HepG2 (cell line): ENCODE measurements around the gene DNPH1. TPM values are rescaled to one million over a fixed set of nuclear protein-coding genes. Genes with fewer than 3 reads are reported as not detected.

ENCODE experiments used
- polyA plus RNA-seq, 8 experiments: library from polyadenylated mRNA; depleted of rRNA in 3 of 8; stranded (reverse) in 7 of 8; unstranded in 1 of 8; fragments of >200 nt; fragmentation: Illumina TruSeq in 4 of 8; extraction: Trizol in 4 of 8; gene quantifications; 2 replicates each; pipeline versions ENCODE4 v1.2.1 to v1.2.3, GENCODE V29; 2011 to 2016; ENCODE audit warnings: low read depth in 4 of 8, missing spikeins in 1 of 8, mixed read lengths in 1 of 8; ENCODE audit not compliant: insufficient read depth in 1 of 8
- total RNA-seq, 5 experiments: library from RNA; depleted of rRNA; stranded (reverse); fragments of >200 nt; fragmentation: Illumina TruSeq; extraction: Trizol; gene quantifications; 2 replicates each; pipeline ENCODE4 v1.2.3, GENCODE V29; 2016; ENCODE audit warnings: low read depth in 1 of 5

DNPH1 gene
- total and polyA plus RNA-seq, 2 of the 13 experiments (the other 11 are each of a cell fraction or from before 2014, with no cell fraction given), result 56.5 to 75.1 TPM

Other genes starting within 250 kb of the DNPH1 start
- gene PPP2R5D, start 244.9 kb downstream of the DNPH1 start, total RNA-seq (2016; rRNA removed; fragmentation: Illumina TruSeq; extraction: Trizol), result 55.6 and 60.4 TPM in 2 replicates
- 39.4 and 53.7 TPM in 2 replicates for gene PPP2R5D, start 244.9 kb downstream of the DNPH1 start, polyA plus RNA-seq (2011; rRNA removed)
- 86.2 and 110 TPM in 2 replicates for gene MEA1, start 215.5 kb downstream of the DNPH1 start, total RNA-seq (2016; rRNA removed; fragmentation: Illumina TruSeq; extraction: Trizol)
- gene MEA1, start 215.5 kb downstream of the DNPH1 start, polyA plus RNA-seq (2011; rRNA removed), result 75.6 and 76.6 TPM in 2 replicates
- 91.5 and 92.5 TPM in 2 replicates for gene KLHDC3, start 215.2 kb downstream of the DNPH1 start, total RNA-seq (2016; rRNA removed; fragmentation: Illumina TruSeq; extraction: Trizol)
- 78.3 and 98.4 TPM in 2 replicates for gene KLHDC3, start 215.2 kb downstream of the DNPH1 start, polyA plus RNA-seq (2011; rRNA removed)
- gene RRP36, start 207.9 kb downstream of the DNPH1 start, total RNA-seq (2016; rRNA removed; fragmentation: Illumina TruSeq; extraction: Trizol), result 144 and 184 TPM in 2 replicates
- gene RRP36, start 207.9 kb downstream of the DNPH1 start, polyA plus RNA-seq (2011; rRNA removed), result 29.5 and 31.1 TPM in 2 replicates
- gene CUL7, start 175.6 kb downstream of the DNPH1 start, total RNA-seq (2016; rRNA removed; fragmentation: Illumina TruSeq; extraction: Trizol), result 30.7 and 32.0 TPM in 2 replicates
- 60.7 and 79.4 TPM in 2 replicates for gene CUL7, start 175.6 kb downstream of the DNPH1 start, polyA plus RNA-seq (2011; rRNA removed)
- 56.1 and 56.8 TPM in 2 replicates for gene MRPL2, start 170.0 kb downstream of the DNPH1 start, total RNA-seq (2016; rRNA removed; fragmentation: Illumina TruSeq; extraction: Trizol)
- gene MRPL2, start 170.0 kb downstream of the DNPH1 start, polyA plus RNA-seq (2011; rRNA removed), result 65.6 and 69.9 TPM in 2 replicates
- 45.4 and 45.8 TPM in 2 replicates for gene KLC4, start 169.8 kb downstream of the DNPH1 start, total RNA-seq (2016; rRNA removed; fragmentation: Illumina TruSeq; extraction: Trizol)
- gene KLC4, start 169.8 kb downstream of the DNPH1 start, polyA plus RNA-seq (2011; rRNA removed), result 70.4 and 89.4 TPM in 2 replicates
- 48.5 and 99.8 TPM in 2 replicates for gene PTK7, start 153.2 kb downstream of the DNPH1 start, total RNA-seq (2016; rRNA removed; fragmentation: Illumina TruSeq; extraction: Trizol)
- 98.5 and 116 TPM in 2 replicates for gene PTK7, start 153.2 kb downstream of the DNPH1 start, polyA plus RNA-seq (2011; rRNA removed)
- gene SRF, start 58.2 kb downstream of the DNPH1 start, total RNA-seq (2016; rRNA removed; fragmentation: Illumina TruSeq; extraction: Trizol), result 21.0 and 25.5 TPM in 2 replicates
- 44.1 and 45.7 TPM in 2 replicates for gene SRF, start 58.2 kb downstream of the DNPH1 start, polyA plus RNA-seq (2011; rRNA removed)
- 10.5 and 11.4 TPM in 2 replicates for gene CUL9, start 47.3 kb downstream of the DNPH1 start, total RNA-seq (2016; rRNA removed; fragmentation: Illumina TruSeq; extraction: Trizol)
- 13.7 and 15.3 TPM in 2 replicates for gene CUL9, start 47.3 kb downstream of the DNPH1 start, polyA plus RNA-seq (2011; rRNA removed)
- gene TTBK1, start 14.0 kb upstream of the DNPH1 start, total RNA-seq (2016; rRNA removed; fragmentation: Illumina TruSeq; extraction: Trizol), result 0.10 and 0.33 TPM in 2 replicates
- gene TTBK1, start 14.0 kb upstream of the DNPH1 start, polyA plus RNA-seq (2011; rRNA removed), result 0.24 and 0.50 TPM in 2 replicates
- 8.6 and 22.6 TPM in 2 replicates for gene SLC22A7, start 68.8 kb upstream of the DNPH1 start, total RNA-seq (2016; rRNA removed; fragmentation: Illumina TruSeq; extraction: Trizol)
- 5.3 and 12.3 TPM in 2 replicates for gene SLC22A7, start 68.8 kb upstream of the DNPH1 start, polyA plus RNA-seq (2011; rRNA removed)
- gene CRIP3, start 79.3 kb upstream of the DNPH1 start, total RNA-seq (2016; rRNA removed; fragmentation: Illumina TruSeq; extraction: Trizol), result 3.5 and 6.3 TPM in 2 replicates
- 9.3 and 14.2 TPM in 2 replicates for gene CRIP3, start 79.3 kb upstream of the DNPH1 start, polyA plus RNA-seq (2011; rRNA removed)
- gene ZNF318, start 140.2 kb upstream of the DNPH1 start, total RNA-seq (2016; rRNA removed; fragmentation: Illumina TruSeq; extraction: Trizol), result 13.0 and 19.4 TPM in 2 replicates
- gene ZNF318, start 140.2 kb upstream of the DNPH1 start, polyA plus RNA-seq (2011; rRNA removed), result 14.5 and 15.1 TPM in 2 replicates
- 11.2 and 24.3 TPM in 2 replicates for gene ABCC10, start 198.1 kb upstream of the DNPH1 start, total RNA-seq (2016; rRNA removed; fragmentation: Illumina TruSeq; extraction: Trizol)
- gene ABCC10, start 198.1 kb upstream of the DNPH1 start, polyA plus RNA-seq (2011; rRNA removed), result 16.0 and 24.1 TPM in 2 replicates
- gene DLK2, start 226.1 kb upstream of the DNPH1 start, total RNA-seq (2016; rRNA removed; fragmentation: Illumina TruSeq; extraction: Trizol), result 0.74 and 1.2 TPM in 2 replicates
- 3.8 and 5.9 TPM in 2 replicates for gene DLK2, start 226.1 kb upstream of the DNPH1 start, polyA plus RNA-seq (2011; rRNA removed)
- 10.2 and 15.7 TPM in 2 replicates for gene TJAP1, start 248.1 kb upstream of the DNPH1 start, total RNA-seq (2016; rRNA removed; fragmentation: Illumina TruSeq; extraction: Trizol)
- 41.6 and 48.3 TPM in 2 replicates for gene TJAP1, start 248.1 kb upstream of the DNPH1 start, polyA plus RNA-seq (2011; rRNA removed)